Measurements from ENCODE around the gene GIPC2.
"Not testable (repeated sequence)": the region's sequence is repeated elsewhere in the genome, so short reads cannot be mapped to it uniquely, and the experiment has no call there.

Gene GIPC2

DNA sequence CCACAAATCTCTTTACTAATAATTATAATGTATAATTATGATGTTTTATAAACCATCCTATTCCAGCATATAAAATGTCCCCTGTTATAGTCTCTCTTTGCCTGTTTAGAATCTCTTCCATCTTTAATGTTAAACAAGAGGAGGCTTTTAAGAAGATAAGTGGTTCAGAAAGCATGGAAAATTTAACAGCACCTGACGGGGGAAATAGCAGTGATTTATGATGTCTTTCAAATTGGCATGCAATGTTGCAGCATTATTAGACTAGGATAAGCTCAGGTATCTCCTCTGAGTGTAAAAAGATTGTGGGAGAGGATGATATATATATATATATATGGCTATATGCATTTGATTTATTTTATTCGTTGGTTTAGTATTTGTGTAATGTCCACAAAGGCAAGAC is 24.4 kb downstream of the GIPC2 start:
- no peak for DNase-seq

DNA sequence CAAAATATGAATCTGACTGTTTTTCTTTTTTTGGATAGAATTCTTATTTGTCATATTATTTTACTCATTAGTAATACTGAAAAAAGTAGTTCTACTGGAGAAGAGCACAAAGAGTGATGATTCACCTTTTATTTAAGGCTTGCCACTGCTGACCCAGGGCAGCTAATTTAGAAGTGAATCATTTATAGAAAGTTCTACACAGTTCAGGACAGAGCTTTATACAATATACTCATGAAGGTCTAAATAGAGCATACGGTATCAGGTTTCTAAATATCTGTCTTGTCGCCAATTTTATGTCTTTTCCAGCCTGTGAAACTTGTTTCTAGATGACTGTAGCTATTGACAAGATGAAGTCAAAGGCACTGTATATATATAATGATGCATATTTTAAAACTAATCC is 25.0 kb downstream of the GIPC2 start:
- peak; percentile 10 for DNase-seq

DNA sequence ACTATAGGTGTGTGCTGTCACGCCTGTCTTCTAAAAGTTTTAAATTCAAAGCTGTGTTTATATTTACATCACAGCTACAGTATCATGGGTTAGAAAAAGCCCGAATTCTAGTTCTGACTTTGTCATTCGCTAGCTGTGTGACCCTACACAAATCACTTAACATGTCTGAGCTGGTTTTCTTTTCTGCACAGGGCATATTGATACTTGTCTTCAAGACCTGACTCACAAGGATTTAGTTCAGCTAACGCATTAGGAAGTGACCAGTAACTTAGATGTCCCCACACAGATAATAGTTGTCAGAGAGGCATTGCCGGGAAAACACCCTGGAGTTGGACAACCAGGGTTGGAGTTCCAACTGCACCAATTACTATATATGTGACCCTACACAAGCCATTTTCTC is 25.9 kb downstream of the GIPC2 start:
- no peak for DNase-seq

DNA sequence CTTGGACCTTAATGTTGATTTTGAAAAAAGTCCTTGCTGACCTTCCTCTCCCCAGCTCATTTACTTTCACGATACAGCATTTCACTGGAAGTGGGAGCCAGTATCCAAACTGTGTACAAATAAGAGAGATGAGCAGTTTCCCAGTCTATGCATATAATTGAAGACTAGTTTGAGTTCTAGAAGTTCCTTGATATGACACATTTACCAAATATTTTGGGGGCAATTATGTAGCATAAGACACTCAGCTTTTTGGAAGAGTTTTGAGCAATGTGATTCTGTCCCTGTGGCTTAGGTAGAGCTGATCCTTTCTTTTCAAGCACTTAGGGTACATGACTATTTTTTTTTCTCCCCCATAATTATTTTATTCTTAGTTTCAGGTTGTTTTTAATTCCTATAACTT is 26.4 kb downstream of the GIPC2 start:
- no peak for DNase-seq

DNA sequence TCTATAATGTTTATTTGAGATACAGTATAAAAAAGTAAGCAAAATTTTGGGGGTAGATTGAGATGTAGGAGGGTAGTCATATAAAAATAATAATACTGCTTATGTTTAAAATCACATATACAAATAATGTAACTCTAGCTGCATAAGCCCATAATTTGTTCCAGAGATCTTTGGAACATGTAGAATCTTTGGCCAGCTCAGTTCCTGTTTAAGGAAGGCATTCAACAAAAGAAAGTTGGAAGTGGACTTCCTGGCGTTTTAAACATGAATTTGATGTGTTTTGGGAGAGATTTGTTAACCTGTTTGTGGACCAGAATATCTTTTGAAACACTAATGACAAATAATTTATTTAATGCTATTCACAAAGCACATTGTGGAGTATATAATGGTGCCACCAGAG is 27.7 kb downstream of the GIPC2 start:
- no peak for DNase-seq

DNA sequence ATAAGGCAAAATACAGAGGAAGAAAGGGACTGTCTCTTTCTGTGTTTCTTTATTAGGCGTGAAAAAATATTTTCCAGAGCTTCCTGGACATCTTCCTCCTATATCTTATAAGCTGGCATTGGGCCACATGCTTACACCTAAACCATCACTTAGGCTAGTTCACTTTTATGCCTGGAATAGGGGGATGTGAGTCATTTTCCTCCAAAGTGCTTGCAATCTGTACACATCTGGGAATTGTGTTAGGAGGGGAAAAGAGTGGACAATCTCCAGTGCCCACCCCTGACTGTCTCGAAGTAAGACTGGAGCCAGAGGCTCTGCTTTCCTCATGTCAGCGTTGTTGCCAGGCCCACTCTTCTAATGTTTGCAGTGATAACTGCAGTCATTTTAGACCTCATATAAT is 29.9 kb downstream of the GIPC2 start:
- no peak for DNase-seq

DNA sequence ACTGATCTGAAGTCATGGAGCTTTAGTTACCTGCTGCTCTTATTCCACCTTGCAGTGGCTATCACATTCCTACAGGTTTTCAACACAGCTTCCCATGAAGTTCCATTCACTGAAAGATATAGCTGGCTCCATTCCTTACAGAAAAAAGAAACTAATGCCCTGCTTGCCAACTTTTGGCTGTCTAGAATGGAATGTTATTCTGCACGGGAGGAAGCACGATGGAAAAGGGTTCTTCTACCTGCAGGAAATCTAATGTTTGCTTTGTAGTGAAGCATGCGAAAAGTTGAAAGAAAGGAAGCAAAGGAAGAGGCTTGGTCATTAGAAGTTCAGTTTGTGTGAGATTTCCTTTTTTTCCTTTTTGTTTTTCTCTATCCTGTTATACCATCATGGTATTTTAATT is 32.6 kb downstream of the GIPC2 start:
- no peak for DNase-seq

DNA sequence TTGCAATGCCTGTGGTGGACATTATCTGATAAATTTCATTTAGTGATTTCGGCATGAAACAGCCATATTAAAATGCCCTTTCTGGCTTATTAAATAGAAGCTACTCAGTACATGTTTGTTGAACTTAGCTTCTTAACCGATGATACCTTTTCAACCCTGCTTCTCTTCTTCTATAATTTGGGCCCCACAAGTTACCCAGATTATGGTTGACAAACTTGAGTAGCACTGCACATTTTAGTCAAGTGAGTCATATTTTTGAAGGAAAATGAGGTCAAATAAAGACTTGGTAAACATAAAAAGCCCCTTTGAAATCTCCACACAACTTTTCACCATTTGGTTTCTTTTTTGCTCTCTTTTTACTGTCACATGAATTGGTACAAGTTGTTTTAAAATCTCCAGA is 33.8 kb downstream of the GIPC2 start:
- DNase-seq: no peak

DNA sequence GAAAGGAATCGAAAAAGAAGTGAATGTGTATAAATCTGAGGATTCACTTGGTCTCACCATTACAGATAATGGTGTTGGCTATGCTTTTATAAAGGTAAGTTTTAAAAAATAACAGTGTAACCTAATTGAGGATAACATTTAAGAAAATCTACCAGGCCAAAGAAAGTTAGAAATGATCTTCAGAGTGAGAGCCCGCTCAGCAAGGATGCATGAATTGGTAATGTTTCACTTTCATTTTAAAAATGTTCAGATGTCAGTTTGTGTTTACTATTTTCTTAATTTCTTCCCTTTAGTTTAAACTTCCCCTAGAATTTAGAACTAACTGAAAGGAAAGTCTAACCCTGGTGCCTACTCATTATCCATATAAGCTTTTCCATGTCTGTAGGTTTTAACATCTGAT is 35.0 kb downstream of the GIPC2 start:
- no peak for DNase-seq

DNA sequence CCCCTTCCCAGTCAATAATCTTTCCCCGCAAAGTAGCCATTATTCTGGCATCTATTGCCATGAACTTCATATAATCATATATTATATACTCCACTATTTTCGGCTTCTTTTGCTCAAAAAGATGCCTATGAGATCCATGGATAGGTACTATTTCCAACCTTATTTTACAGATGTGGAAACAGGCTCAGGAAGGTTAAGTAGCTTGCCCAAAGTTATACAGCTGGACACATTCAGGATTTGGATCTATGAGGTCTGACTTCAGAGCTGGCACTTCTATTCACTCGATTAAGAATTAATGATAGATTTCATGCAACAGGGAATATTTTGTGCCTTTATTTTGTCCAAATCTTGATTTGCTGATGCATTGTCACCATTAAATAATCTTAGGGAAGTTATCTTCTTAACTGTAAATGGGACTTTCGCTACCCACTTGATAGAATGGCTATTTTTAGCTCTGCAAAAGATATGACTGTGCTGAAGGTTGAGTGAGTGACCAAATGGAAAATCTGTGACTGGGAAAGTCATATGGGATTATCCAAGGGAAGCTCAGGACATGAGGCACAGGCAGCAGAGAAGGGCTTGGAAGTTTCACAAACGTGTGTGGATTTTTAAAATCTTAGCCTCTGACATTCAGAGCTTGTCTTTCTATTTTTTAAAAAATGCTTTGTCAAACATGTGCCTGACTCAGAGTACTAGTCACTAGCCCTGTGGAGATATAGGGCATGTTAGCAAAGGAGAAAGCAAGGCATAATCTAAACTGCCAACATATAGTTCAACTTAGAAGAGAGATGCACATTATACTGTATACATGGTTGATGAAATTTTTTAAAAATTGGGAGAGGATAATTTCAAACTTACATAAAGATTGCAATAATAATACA is 36.5 kb downstream of the GIPC2 start:
- DNase-seq: no peak

DNA sequence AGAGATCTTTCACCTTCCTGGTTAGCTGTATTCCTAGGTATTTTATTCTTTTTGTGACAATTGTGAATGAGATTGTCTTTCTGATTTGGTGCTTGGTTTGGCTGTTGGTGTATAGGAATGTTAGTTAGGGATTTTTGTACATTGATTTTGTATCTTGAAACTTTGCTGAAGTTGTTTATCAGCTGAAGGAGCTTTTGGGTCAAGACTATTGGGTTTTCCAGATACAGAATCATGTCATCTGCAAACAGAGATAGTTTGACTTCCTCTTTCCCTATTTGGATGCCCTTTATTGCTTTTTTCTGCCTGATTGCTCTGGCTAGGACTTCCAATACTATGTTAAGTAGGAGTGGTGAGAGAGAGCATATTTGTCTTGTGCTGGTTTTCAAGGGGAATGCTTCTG is 38.9 kb downstream of the GIPC2 start:
- not testable (repeated sequence) for DNase-seq

DNA sequence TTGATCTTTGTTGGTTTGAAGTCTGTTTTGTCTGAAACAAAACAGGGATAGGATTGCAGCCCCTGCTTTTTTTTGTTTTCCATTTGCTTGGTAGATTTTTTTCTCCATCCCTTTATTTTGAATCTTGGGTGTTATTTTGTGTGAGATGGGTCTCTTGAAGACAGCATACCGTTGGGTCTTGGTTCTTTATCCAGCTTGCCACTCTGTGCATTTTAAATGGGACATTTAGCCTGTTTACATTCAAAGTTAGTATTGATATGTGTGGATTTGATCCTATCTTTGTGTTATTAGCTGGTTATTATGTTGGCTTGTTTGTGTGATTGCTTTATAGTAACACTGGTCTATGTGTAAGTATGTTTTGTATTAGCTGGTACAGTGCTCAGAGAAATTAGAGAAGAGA is 40.9 kb downstream of the GIPC2 start:
- DNase-seq: no peak

DNA sequence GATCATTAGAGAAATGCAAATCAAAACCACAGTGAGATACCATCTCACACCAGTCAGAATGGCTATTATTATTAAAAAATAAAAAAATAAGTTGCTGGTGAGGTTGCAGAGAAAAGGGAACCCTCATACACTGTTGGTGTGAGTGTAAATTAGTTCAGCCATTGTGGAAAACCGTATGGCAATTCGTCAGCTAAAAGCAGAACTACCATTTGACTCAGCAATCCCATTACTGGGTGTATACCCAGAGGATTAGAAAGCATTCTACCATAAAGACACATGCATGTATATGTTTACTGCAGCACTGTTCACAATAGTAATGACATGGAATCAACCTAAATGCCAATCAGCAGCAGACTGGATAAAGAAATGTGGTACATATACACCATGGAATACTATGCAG is 42.2 kb downstream of the GIPC2 start:
- DNase-seq: no peak

DNA sequence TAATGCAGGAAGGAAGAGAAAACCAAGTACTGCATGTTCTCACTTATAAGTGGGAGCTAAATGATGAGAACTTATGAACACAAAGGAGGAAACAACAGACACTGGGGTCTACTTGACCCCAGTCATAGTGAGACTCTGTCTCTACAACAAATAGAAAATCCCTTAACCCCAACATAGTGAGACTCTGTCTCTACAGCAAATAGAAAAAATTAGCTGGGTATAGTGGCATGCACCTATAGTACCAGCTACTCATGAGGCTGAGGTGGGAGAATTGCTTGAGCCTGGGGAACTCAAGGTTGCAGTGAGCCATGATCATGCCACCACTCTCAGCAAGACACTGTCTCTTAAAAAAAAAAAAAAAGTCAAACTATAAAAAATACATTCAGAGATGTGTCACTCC is 42.7 kb downstream of the GIPC2 start:
- no peak for DNase-seq

DNA sequence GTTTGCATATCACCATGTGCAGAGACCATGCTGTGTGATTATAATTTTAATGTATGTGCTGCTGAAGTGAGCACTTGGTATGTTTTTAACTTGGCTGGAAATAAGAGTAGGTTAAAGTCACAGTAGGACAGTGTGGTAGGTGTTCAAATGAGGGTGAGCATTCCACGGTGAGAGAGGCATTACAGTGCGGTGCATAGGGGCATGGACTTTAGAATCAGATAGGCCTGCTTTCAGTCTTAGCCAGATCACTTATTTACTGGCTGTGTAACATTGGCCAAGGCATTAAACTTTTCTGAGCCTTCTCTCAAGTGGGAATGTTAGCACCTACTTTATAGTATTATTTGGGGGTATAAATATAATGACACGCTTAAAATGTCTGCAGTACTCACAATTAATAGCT is 43.2 kb downstream of the GIPC2 start:
- DNase-seq: no peak

DNA sequence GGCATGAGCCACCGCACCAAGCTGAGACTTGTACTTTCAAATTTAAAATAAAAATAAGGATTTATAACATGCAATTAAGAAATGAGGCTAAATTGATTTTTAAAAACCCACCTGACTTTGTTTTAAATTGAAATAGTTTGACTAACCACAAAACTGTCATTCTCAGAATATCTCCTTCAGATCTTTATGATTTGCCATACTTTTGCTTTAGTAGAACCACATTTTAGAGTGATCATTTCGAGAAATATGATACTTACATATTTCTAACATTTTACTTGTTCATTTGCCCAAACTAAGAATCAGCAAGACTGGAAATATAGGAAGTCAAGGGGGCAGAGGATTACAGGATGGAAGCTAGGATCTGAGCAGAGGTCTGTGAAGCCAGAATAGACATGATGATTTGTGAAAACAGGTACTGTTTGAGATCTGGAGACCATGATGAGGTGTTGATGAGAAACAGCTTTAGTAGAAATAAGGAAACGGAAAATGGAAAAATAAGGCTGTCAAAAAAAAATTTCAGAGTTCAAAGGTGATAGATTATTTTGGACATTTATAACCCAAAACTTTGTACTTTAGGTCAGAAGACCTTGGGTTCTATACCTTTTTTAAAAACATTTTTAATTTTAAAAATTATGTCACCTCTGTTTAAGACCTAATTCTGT is 44.8 kb downstream of the GIPC2 start:
- no peak for DNase-seq

DNA sequence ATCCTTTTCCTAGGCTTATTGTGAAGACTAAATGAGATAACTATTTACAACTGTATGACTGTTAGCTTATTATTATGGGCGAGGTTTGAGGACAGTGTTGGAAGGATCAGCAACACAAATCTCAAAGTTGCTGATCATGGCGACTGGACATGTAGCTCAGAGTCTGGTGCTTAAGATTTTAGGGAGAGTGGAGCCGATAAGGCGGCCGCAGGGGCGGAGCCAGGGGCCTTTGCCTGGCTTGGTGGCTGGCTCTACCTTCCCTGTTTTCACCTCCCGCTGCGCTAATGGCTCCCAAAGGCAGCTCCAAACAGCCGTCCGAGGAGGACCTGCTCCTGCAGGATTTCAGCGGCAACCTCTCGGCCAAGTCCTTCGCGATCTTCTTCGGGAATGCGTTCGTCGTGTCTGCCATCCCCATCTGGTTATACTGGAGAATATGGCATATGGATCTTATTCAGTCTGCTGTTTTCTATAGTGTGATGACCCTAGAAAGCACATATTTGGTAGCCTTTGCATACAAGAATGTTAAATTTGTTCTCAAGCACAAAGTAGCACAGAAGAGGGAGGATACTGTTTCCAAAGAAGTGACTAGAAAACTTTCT is 45.5 kb downstream of the GIPC2 start:
- no peak for DNase-seq

DNA sequence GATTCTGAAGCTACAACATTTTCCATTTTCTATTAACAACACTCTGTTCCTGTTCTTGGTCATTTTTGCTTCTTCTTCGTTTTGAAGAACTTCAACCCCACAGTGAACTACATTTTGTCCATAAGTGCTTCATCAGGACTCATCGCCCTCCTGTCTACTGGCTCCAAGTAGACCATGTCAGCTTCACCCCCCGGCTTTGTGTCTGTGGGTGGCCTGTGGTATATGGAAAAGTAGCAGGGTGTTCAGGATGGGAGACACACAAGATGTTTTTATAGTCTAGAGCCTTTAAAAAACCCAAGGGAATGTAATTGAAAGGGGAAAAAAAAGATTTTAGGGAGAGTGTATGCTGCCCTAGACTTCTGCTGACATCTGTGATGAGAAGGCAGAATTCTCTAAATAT is 46.1 kb downstream of the GIPC2 start:
- no peak for DNase-seq

DNA sequence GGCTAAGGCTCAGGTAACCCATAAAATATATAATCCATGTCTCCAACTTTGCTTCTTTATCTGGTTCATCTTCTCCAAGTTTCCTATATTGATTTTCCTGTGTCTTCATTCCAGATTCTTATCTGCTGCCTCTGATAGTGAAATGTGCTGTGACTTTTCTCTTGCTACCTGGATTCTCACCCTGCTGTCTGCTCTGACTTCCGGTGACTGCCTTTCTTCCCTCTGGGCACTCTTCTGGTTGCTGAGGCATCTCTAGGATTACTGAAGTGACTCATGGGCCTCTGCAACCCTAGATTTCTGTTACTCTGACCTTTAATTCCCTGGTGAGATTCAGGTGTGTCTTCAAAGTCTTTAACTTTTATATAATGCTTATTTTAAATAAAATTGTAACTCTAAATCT is 46.9 kb downstream of the GIPC2 start:
- no peak for DNase-seq

DNA sequence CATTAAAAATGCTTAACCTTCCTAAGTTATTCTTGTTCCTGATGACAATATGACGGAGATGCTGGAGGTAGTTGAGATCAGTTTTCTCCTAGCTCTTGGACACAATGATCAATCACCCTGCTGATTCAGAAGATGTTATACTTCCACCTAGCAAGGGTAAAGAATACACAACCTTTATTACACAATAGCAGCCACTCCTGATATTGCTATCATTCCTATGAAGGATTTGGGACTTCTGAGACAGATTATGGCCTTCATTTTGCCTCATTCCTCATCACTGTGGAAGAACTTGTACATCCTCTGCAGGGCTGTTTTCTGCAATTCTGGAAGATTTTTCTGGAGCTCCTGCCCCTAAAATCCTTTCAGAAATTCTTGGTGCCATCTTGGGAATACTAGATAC is 47.8 kb downstream of the GIPC2 start:
- no peak for DNase-seq

DNA sequence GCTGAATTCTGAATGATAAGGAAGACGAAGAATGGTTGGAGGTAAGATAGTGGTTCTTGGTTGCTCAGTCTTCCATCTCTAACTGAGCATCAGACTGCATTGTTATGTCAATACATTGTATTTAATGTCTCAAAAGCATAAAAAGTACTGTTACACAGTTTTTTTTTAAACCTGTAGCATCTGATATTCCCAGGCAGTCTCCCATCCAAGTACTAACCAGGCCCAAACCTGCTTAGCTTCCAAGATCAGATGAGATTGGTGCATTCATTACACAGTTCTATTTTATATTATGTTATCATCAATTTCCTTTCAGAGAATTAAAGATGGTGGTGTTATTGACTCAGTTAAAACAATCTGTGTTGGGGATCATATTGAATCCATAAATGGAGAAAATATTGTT is 48.9 kb downstream of the GIPC2 start:
- DNase-seq: no peak

DNA sequence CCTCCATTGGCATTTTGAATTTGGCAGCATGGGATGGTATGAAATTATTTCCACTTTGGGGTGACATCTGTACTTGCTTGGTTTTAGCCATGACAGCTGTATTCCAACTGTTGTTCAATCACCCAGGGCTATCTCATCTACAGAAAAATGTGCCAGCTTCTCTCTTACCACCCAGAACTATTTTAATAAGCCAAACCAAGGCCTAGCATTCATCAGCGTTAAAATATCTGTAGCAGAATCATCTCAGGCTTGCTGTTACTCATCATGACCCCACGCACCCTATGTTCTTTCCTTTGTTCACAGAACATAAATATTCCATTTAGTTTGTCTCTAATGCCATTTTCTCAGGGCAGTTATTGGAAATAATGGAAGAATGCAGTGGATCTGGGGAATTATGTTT is 49.8 kb downstream of the GIPC2 start:
- DNase-seq: no peak

DNA sequence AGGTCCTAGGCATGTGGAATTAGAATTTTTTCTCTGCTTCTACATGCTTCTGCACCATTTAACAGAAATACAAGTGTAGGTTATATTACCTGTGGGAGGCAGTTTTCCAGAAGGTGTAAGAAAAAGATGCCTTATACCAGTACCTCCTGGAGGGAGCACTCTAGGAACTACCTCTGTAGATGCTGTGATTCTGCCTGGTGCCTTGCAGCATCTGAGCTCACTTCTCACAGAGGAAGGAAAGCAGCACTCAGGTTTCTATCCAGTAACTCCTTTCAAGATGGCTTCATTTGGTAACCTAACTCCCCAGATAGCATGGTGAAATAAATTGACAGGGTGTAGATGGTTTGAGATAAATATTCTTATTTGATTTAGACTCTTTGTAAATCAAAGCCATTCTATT is 50.3 kb downstream of the GIPC2 start:
- no peak for DNase-seq

DNA sequence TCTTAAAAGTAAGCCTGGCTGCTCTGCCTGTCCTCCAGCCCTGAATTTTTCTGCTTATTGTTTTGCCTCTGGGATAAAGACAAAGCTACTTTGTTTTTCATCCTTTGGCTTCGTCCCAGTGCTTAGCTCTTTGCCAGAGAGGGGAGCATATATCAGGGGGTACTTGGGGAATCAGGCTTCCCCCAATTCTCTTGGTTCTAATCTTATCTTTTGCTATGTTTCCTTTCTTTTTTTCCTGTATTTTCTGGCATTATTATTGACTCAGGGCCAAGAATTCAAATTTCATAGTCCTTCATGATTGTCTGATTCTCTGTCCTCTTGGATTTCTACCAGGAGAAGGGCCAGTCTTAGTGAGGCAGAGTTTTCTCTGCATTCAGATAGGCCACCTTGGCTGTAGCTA is 51.2 kb downstream of the GIPC2 start:
- DNase-seq: no peak

All from NCI-H2171 treated with DMSO at 0.1 percent for 48 hours (cell line).